WERI-Rb-1 (cell line): ENCODE results near the gene OCSTAMP.

Source experiments
- DNase-seq: peaks from one replicate; pipeline ENCODE4 v3.0.0-alpha.2; 2020
- H3K27ac ChIP-seq: fragments of 250-450 bp; sonication (Bioruptor Pico); 2 replicates; pipeline ENCODE4 v1.5.1; 2020; ENCODE audit warnings: mild to moderate bottlenecking, moderate library complexity
- H3K27me3 ChIP-seq: fragments of 250-450 bp; sonication (Bioruptor Pico); 2 replicates; pipeline ENCODE4 v1.5.1; 2021; ENCODE audit warnings: mild to moderate bottlenecking, low read depth, moderate library complexity; ENCODE audit not compliant: insufficient read depth, severe bottlenecking
- H3K36me3 ChIP-seq: fragments of 250-450 bp; sonication (Bioruptor Pico); 2 replicates; pipeline ENCODE4 v1.5.1; 2020; ENCODE audit warnings: mild to moderate bottlenecking, moderate library complexity
- H3K4me3 ChIP-seq: 2 replicates; pipeline ENCODE4 v1.5.1; 2011; ENCODE audit warnings: low read depth, mild to moderate bottlenecking, control low read depth, low read length
- H3K9me3 ChIP-seq: fragments of 250-450 bp; sonication (Bioruptor Pico); 2 replicates; pipeline ENCODE4 v1.5.1; 2021; ENCODE audit warnings: mild to moderate bottlenecking, moderate library complexity; ENCODE audit not compliant: severe bottlenecking
- TF ChIP-seq, protein P1 (sequence below): IDR thresholded peaks from 2 replicates; pipeline ENCODE4 v1.5.1; 2011; ENCODE audit warnings: low read depth, mild to moderate bottlenecking, control low read depth, inconsistent platforms, low read length

Gene OCSTAMP

DNA sequence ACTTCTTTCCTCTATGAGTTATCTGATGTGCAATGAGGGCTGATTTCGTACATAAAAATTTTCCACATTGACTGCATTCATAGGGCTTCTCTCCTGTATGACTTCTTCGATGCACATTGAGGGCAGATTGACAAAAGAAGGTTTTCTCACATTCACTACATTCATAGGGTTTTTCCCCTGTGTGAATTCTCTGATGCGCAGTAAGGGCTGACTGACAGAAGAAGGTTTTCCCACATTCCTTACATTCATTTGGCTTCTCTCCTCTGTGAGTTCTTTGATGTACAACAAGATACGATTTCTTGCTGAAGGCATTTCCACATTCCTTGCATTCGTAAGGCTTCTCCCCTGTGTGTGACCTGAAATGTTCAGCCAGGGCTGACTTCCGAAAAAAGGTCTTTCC is 48.5 kb downstream of the OCSTAMP start:
- Histone ChIP-seq H3K9me3 (peaks cover 30% of the 10 kb centered on the region), H3K36me3 (peaks cover 31% of the 10 kb centered on the region), H3K27ac (no peak overlapping the region), H3K27me3 (no peaks in the 10 kb centered on the region), H3K4me3 (no peak overlapping the region)
- no peak for DNase-seq
- TF ChIP-seq, protein P1, sequence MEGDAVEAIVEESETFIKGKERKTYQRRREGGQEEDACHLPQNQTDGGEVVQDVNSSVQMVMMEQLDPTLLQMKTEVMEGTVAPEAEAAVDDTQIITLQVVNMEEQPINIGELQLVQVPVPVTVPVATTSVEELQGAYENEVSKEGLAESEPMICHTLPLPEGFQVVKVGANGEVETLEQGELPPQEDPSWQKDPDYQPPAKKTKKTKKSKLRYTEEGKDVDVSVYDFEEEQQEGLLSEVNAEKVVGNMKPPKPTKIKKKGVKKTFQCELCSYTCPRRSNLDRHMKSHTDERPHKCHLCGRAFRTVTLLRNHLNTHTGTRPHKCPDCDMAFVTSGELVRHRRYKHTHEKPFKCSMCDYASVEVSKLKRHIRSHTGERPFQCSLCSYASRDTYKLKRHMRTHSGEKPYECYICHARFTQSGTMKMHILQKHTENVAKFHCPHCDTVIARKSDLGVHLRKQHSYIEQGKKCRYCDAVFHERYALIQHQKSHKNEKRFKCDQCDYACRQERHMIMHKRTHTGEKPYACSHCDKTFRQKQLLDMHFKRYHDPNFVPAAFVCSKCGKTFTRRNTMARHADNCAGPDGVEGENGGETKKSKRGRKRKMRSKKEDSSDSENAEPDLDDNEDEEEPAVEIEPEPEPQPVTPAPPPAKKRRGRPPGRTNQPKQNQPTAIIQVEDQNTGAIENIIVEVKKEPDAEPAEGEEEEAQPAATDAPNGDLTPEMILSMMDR: no peak

DNA sequence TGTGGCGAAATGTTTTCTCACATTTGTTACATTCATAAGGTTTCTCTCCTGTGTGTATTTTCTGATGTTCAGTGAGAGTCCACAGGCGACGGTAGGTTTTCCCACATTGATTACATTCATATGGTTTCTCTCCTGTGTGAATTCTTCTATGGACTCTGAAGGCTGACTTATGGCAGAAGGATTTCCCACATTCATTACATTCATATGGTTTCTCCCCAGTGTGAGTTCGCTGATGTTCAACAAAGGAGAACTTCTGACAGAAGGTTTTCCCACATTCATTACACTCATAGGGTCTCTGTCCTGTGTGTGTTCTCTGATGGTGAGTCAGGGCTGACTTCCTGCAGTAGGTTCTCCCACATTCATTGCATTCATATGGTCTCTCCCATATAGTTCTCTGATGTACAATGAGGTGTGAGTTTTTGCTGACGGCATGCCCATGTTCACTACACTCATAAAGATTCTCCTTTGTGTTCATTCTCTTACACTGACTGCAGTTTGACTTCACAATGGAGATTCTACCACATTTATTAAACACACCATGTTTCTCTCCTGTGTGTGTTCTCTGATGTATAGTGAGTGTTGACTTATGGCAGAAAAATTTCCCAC is 49.0 kb downstream of the OCSTAMP start:
- TF ChIP-seq, protein P1: no peak
- DNase-seq: no peak
- H3K27ac ChIP-seq: no peak overlapping the region
- H3K9me3 ChIP-seq: peaks cover 30% of the 10 kb centered on the region
- H3K27me3 ChIP-seq: no peaks in the 10 kb centered on the region
- no peak overlapping the region for H3K4me3 ChIP-seq
- peaks cover 31% of the 10 kb centered on the region for H3K36me3 ChIP-seq

DNA sequence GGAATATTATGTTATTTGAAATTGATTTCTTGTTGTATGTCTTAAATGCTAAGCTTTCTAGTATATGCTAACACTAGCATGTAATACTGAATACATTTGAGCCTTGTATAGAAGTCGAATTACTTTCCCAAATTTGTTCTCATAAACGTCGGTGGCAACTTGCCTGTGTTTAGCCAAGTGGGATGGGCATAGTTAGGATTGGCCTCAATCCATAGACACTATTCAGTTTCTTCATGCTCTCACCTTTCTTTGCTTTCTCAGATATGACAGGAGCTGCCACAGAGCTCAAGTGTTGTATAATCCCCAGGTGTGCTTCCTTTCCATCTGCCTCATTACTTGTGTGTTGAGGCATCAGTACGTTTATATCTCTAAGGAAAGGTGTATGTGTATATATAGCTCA is 56.4 kb downstream of the OCSTAMP start:
- Histone ChIP-seq H3K9me3 (no peaks in the 10 kb centered on the region), H3K27ac (no peak overlapping the region), H3K27me3 (no peaks in the 10 kb centered on the region), H3K36me3 (no peaks in the 10 kb centered on the region), H3K4me3 (no peak overlapping the region)
- no peak for DNase-seq
- TF ChIP-seq, protein P1: no peak

DNA sequence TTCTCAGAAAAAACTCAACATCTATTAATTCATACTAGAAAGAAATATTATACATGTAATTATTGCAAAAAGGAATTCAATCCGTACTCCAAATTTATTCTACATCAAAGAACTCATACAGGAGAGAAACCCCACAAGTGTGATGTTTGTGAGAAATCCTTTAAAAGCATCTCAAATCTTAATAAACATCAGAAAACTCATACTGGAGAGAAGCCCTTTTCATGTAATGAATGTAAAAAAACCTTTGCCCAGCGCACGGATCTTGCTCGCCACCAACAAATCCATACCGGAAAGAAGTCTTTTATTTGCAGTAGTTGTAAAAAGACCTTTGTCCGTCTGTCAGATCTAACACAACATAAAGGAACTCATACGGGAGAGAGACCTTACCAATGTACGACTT is 59.1 kb downstream of the OCSTAMP start:
- Histone ChIP-seq H3K36me3 (no peaks in the 10 kb centered on the region), H3K9me3 (no peaks in the 10 kb centered on the region), H3K4me3 (no peak overlapping the region), H3K27me3 (no peaks in the 10 kb centered on the region), H3K27ac (no peak overlapping the region)
- no peak for DNase-seq
- TF ChIP-seq, protein P1: no peak
